Astrocyte (in vitro differentiated cells and primary cell): ENCODE measurements around the gene SAP130. TPM values are rescaled to one million over a fixed set of nuclear protein-coding genes. Genes with fewer than 3 reads are reported as not detected.

Source experiments
- DNase-seq: peaks from one replicate; pipeline ENCODE4 v3.0.0-alpha.2; 2010; ENCODE audit warnings: low read depth
- FAIRE-seq: peaks from 2 replicates; lab custom pipeline; 2011; peaks lifted over from hg19 to GRCh38; lab: Jason Lieb, UNC
- H2AFZ ChIP-seq: 2 replicates; pipeline ENCODE4 v1.6.0; 2012; ENCODE audit warnings: low read depth, low read length, inconsistent platforms
- H3K27ac ChIP-seq: 2 replicates; pipeline ENCODE4 v1.5.1; 2011; ENCODE audit warnings: low read depth, low read length, inconsistent platforms
- H3K27me3 ChIP-seq: 2 replicates; pipeline ENCODE4 v1.6.0; 2011; ENCODE audit warnings: low read length, inconsistent platforms; ENCODE audit not compliant: insufficient read depth
- H3K36me3 ChIP-seq: 2 replicates; pipeline ENCODE4 v1.5.1; 2011; ENCODE audit warnings: low read length, inconsistent platforms; ENCODE audit not compliant: insufficient read depth
- H3K4me1 ChIP-seq: 2 replicates; pipeline ENCODE4 v1.5.1; 2011; ENCODE audit warnings: low read length, inconsistent platforms; ENCODE audit not compliant: insufficient read depth
- H3K4me2 ChIP-seq: 2 replicates; pipeline ENCODE4 v1.6.0; 2012; ENCODE audit warnings: low read length, inconsistent platforms
- H3K4me3 ChIP-seq: 2 replicates; pipeline ENCODE4 v1.5.1; 2011; ENCODE audit warnings: low read depth, mild to moderate bottlenecking, low read length, inconsistent platforms; ENCODE audit not compliant: insufficient read depth
- H3K79me2 ChIP-seq: 2 replicates; pipeline ENCODE4 v1.6.0; 2012; ENCODE audit warnings: mild to moderate bottlenecking, low read length, inconsistent platforms; ENCODE audit not compliant: insufficient read depth
- H3K9ac ChIP-seq: 2 replicates; pipeline ENCODE4 v1.6.0; 2012; ENCODE audit warnings: mild to moderate bottlenecking, low read length, inconsistent platforms
- H3K9me3 ChIP-seq: 2 replicates; pipeline ENCODE4 v1.5.1; 2012; ENCODE audit warnings: low read depth, mild to moderate bottlenecking, low read length, inconsistent platforms; ENCODE audit not compliant: insufficient read depth
- H4K20me1 ChIP-seq: 2 replicates; pipeline ENCODE4 v1.6.0; 2012; ENCODE audit warnings: low read length, inconsistent platforms; ENCODE audit not compliant: insufficient read depth
- H3K27ac Mint-ChIP-seq: one replicate; pipeline ENCODE4 v1.8.0; 2021; ENCODE audit warnings: mild to moderate bottlenecking, mixed read lengths; ENCODE audit not compliant: unreplicated experiment
- H3K27me3 Mint-ChIP-seq: one replicate; pipeline ENCODE4 v1.8.0; 2021; ENCODE audit warnings: low read depth, mixed read lengths; ENCODE audit not compliant: unreplicated experiment
- H3K36me3 Mint-ChIP-seq: one replicate; pipeline ENCODE4 v1.8.0; 2021; ENCODE audit warnings: low read depth, mixed read lengths; ENCODE audit not compliant: unreplicated experiment
- H3K4me1 Mint-ChIP-seq: one replicate; pipeline ENCODE4 v1.8.0; 2021; ENCODE audit warnings: low read depth, mixed read lengths; ENCODE audit not compliant: unreplicated experiment
- H3K4me3 Mint-ChIP-seq: one replicate; pipeline ENCODE4 v1.8.0; 2021; ENCODE audit warnings: mild to moderate bottlenecking, moderate library complexity, mixed read lengths; ENCODE audit not compliant: unreplicated experiment
- H3K9me3 Mint-ChIP-seq: one replicate; pipeline ENCODE4 v1.8.0; 2021; ENCODE audit warnings: mild to moderate bottlenecking, mixed read lengths; ENCODE audit not compliant: unreplicated experiment
- EZH2 ChIP-seq: IDR thresholded peaks from 2 replicates; pipeline ENCODE4 v1.6.1; 2012; ENCODE audit warnings: mild to moderate bottlenecking, low read length, inconsistent platforms; ENCODE audit not compliant: insufficient read depth
- total RNA-seq: library from RNA; stranded (reverse); gene quantifications from 2 replicates; pipeline ENCODE4 v1.2.1, GENCODE V29; 2021
- TF ChIP-seq, protein P1 (sequence below): IDR thresholded peaks from 2 replicates; pipeline ENCODE4 v1.5.1; 2011; ENCODE audit warnings: low read depth, mild to moderate bottlenecking, inconsistent platforms, low read length, moderate library complexity; ENCODE audit not compliant: insufficient read depth

Gene SAP130
- total RNA-seq, 1 donor from 2014 or later = 24.6 TPM

DNA sequence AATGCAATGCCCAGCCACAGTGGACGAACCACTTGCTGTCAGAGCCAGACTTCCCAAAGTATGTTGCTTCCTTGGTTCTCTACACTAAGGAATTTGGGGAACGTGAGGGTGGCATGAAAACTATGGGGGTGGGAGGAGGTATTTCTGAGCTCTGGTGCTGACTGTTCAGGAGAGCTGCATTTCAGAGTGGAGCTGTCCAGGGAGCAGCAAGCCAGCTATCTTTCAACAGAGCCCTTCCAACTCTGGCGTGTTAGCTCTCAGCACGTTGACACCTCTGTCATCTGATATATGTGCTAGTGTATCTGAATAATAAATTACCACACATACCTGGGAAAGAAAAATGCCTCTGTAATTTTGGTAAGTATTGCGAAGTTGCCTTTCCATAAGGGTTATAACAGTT, 66.1 kb downstream of the SAP130 start:
- Histone ChIP-seq H3K4me2 (no peak overlapping the region), H3K27ac (no peak overlapping the region), H3K4me1 (no peaks in the 10 kb centered on the region), H3K9me3 (no peaks in the 10 kb centered on the region), H2AFZ (no peak overlapping the region), H3K4me3 (no peak overlapping the region), H3K27me3 (no peaks in the 10 kb centered on the region), H3K9ac (no peak overlapping the region), H3K36me3 (peaks cover 10% of the 10 kb centered on the region), H3K79me2 (no peaks in the 10 kb centered on the region), H4K20me1 (no peaks in the 10 kb centered on the region)
- Mint-ChIP-seq H3K4me1 (no peaks in the 10 kb centered on the region), H3K9me3 (no peaks in the 10 kb centered on the region), H3K27me3 (no peaks in the 10 kb centered on the region), H3K27ac (no peak overlapping the region), H3K4me3 (no peak overlapping the region), H3K36me3 (peaks cover 19% of the 10 kb centered on the region)
- DNase-seq (no peak), FAIRE-seq (no peak)
- TF ChIP-seq, protein P1, sequence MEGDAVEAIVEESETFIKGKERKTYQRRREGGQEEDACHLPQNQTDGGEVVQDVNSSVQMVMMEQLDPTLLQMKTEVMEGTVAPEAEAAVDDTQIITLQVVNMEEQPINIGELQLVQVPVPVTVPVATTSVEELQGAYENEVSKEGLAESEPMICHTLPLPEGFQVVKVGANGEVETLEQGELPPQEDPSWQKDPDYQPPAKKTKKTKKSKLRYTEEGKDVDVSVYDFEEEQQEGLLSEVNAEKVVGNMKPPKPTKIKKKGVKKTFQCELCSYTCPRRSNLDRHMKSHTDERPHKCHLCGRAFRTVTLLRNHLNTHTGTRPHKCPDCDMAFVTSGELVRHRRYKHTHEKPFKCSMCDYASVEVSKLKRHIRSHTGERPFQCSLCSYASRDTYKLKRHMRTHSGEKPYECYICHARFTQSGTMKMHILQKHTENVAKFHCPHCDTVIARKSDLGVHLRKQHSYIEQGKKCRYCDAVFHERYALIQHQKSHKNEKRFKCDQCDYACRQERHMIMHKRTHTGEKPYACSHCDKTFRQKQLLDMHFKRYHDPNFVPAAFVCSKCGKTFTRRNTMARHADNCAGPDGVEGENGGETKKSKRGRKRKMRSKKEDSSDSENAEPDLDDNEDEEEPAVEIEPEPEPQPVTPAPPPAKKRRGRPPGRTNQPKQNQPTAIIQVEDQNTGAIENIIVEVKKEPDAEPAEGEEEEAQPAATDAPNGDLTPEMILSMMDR = no peak
- TF ChIP-seq EZH2 = no peak

- Histone ChIP-seq H3K4me2 (no peak overlapping the region), H4K20me1 (peaks cover 4% of the 10 kb centered on the region), H2AFZ (no peak overlapping the region), H3K27ac (no peak overlapping the region), H3K27me3 (no peaks in the 10 kb centered on the region), H3K36me3 (peaks cover 27% of the 10 kb centered on the region), H3K9me3 (no peaks in the 10 kb centered on the region), H3K79me2 (no peaks in the 10 kb centered on the region), H3K9ac (no peak overlapping the region), H3K4me1 (no peaks in the 10 kb centered on the region), H3K4me3 (no peak overlapping the region)
- no peaks in the 10 kb centered on the region for H3K9me3 Mint-ChIP-seq
- TF ChIP-seq, protein P1 = no peak
- TF ChIP-seq EZH2 = no peak
- FAIRE-seq (no peak), DNase-seq (no peak)
- no peaks in the 10 kb centered on the region for H3K27me3 Mint-ChIP-seq
- no peak overlapping the region for H3K27ac Mint-ChIP-seq
- H3K4me1 Mint-ChIP-seq = no peaks in the 10 kb centered on the region
- H3K36me3 Mint-ChIP-seq = peaks cover 10% of the 10 kb centered on the region
- H3K4me3 Mint-ChIP-seq = no peak overlapping the region
Measured at GRCh38 chr2:127957240-127957639, 70.6 kb downstream of the SAP130 start.

DNA sequence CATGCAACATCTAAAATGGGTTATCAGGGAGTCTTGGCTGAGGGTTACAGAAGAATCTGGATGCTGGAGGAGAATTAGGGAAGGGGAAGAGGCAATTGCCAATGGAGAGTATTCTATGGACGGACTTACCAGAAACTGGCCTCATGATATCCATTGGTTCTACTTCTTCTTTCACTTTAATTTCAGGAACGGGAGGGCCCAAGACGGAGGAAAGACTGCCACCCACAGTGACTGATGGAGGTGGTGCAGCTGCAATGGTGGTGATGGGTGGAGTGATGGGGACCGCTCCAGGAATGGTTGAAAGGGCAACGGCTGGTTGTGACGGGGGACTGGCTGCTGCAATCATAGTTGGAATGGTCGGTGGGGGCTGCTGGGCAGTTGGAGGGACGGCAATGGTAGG, 73.0 kb downstream of the SAP130 start:
- Mint-ChIP-seq H3K4me3 (no peak overlapping the region), H3K9me3 (no peaks in the 10 kb centered on the region), H3K4me1 (no peaks in the 10 kb centered on the region), H3K36me3 (peaks cover 14% of the 10 kb centered on the region), H3K27ac (no peak overlapping the region), H3K27me3 (no peaks in the 10 kb centered on the region)
- H3K4me3 ChIP-seq = no peak overlapping the region
- H3K4me2 ChIP-seq = no peak overlapping the region
- H3K4me1 ChIP-seq = peaks cover 3% of the 10 kb centered on the region
- DNase-seq (no peak), FAIRE-seq (no peak)
- H3K79me2 ChIP-seq = no peaks in the 10 kb centered on the region
- H3K27me3 ChIP-seq = no peaks in the 10 kb centered on the region
- H3K27ac ChIP-seq = no peak overlapping the region
- H3K9ac ChIP-seq = no peak overlapping the region
- no peaks in the 10 kb centered on the region for H3K9me3 ChIP-seq
- H2AFZ ChIP-seq = no peak overlapping the region
- TF ChIP-seq EZH2 = no peak
- TF ChIP-seq, protein P1 = no peak
- H3K36me3 ChIP-seq = peaks cover 35% of the 10 kb centered on the region
- peaks cover 13% of the 10 kb centered on the region for H4K20me1 ChIP-seq
